ENCODE results near the gene TDRD6.

The TDRD6 gene

DNA sequence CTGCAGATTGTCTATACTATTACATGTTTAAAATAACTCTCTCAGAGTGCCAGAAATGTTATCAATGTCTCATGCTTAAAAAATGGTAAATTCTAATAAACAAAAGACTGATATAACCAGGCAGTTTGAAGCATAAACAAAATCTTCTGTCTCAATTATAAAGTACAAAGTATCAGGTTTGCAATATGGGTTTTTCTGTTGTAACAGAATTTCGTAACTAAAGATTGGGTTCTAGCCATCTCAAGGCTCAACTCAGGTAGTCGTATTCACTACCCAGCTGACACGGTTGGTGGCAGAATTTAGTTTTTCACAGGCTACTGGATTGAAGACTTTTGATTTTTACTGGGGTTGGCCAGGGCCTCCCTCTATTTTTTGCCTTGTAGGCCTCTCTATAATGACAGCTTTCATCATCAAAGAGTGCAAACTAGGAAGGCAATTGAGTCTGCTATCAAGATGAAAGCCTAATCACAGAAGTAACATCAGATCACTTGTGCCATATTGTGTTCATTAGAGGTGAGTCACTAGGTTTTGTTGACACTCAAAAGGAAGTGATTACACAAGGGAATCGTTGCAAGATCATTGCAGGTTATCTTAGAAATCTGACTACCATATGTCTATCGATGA is 38.7 kb upstream of the TDRD6 start:
- POLR2A ChIA-PET, result no interaction called here
- no peak overlapping the region for H3K4me3 ChIP-seq (ENCODE audit: low read depth, low read length)
- no peak for DNase-seq (ENCODE audit: low read depth, low spot score)
- TF ChIP-seq CTCF (IDR thresholded peaks at IDR 0.05; ENCODE audit: insufficient read depth, low read length, missing control alignments), result no peak
- CTCF ChIA-PET, result no interaction called here

DNA sequence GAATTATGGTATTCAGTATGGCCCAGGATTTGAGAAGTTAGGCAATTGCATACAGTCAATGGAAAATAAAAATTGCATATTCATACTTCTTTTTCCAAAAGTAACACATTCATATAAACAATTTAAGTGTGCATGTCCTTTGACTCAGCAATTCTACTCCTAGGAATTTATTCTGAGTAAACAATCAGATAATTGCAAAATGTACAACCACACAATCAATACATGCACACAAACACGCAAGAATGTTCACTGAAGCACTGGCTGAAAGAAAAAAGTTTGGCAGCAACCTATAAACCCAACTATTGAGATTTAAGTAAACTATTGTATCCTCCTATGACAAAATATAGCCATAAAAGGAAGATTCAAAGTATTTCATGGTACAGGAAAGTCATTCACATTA is 36.7 kb upstream of the TDRD6 start:
- no peak for DNase-seq (ENCODE audit: low read depth, low spot score)
- no peak overlapping the region for H3K4me3 ChIP-seq (ENCODE audit: low read depth, low read length)
- TF ChIP-seq CTCF (IDR thresholded peaks at IDR 0.05; ENCODE audit: insufficient read depth, low read length, missing control alignments), result no peak
- ChIA-PET CTCF (no interaction called here), POLR2A (no interaction called here)

GRCh38 chr6:46651816-46652215 is 35.9 kb upstream of the TDRD6 start:
- no peak for TF ChIP-seq CTCF (IDR thresholded peaks at IDR 0.05; ENCODE audit: insufficient read depth, low read length, missing control alignments)
- no peak overlapping the region for H3K4me3 ChIP-seq (ENCODE audit: low read depth, low read length)
- POLR2A ChIA-PET, result no interaction called here
- CTCF ChIA-PET, result no interaction called here
- DNase-seq (ENCODE audit: low read depth, low spot score), result no peak

DNA sequence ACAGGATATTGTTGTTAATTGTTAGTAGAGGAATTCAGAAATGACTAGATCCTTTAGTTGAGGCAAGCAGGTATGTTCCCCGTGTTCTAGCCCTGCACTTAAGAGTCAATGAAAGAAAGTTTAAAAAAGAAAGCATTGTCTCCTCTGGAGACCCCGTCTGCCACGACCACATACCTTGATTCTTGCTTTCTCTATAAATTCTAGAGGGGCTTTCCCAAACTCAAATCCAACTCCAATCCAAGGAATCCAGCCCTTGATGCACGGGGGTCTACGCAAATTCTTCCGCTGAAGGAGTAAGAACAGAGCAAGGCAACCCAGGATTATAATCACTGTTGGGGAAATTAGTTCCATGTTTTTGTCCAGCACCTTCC is 35.5 kb upstream of the TDRD6 start:
- CTCF ChIA-PET, result no interaction called here
- POLR2A ChIA-PET, result no interaction called here
- no peak for DNase-seq (ENCODE audit: low read depth, low spot score)
- peak overlapping the region; percentile 70 for H3K4me3 ChIP-seq (ENCODE audit: low read depth, low read length)
- TF ChIP-seq CTCF (IDR thresholded peaks at IDR 0.05; ENCODE audit: insufficient read depth, low read length, missing control alignments), result no peak

DNA sequence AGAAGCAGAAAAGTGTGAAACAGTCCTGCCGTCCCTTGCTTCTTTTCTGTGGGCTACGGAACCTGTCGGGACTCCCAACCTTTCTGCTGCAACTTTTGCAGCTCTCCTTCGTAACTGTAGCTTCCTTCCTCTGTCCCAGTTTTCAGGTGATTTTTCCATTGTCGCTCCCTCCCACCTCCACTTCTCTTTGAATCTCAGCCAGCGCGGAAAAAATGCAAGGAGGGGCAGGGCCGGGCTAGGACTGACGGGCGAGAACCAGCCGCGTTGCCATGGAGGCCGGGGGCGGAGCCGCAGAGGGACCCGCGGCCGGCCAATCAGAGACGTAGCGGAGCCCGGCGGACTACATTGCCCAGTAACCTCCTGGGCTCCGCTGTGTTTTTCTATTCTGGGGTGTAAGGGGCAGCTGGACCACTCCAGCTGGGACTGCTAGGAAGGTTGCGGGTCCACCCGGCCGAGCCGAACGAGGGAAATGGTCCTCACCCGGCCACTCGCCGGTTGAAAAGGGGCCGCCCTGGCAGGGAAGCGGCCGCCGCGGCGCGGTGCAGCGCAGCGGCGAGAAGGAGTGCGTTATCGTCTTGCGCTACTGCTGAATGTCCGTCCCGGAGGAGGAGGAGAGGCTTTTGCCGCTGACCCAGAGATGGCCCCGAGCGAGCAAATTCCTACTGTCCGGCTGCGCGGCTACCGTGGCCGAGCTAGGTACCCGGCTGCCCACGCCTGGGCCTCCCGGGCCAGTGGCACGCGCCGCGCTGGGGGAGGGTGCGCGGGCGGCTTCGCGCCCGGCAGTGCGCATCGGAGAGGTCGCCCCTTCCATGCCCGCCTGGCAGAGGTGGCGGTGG is 34.9 kb upstream of the TDRD6 start, which contains the start of the genes CYP39A1 and SLC25A27:
Gene CYP39A1 (minus strand): TSS at position 216 of the 836 bp plus-strand sequence. CDS start 236 bp downstream, outside the sequence.
Gene SLC25A27 (plus strand): TSS at position 373 of the 836 bp plus-strand sequence. CDS start 218 bp downstream, at position 591.
- POLR2A ChIA-PET, result no interaction called here
- no peak for DNase-seq (ENCODE audit: low read depth, low spot score)
- TF ChIP-seq CTCF (IDR thresholded peaks at IDR 0.05; ENCODE audit: insufficient read depth, low read length, missing control alignments), result no peak
- H3K4me3 ChIP-seq (ENCODE audit: low read depth, low read length), result peak within 1 kb of the TSS; percentile 70
- CTCF ChIA-PET, result no interaction called here

GRCh38 chr6:46653439-46654195 is 34.1 kb upstream of the TDRD6 start:
- no peak for DNase-seq (ENCODE audit: low read depth, low spot score)
- CTCF ChIA-PET, result no interaction called here
- peak overlapping the region; percentile 70 for H3K4me3 ChIP-seq (ENCODE audit: low read depth, low read length)
- TF ChIP-seq CTCF (IDR thresholded peaks at IDR 0.05; ENCODE audit: insufficient read depth, low read length, missing control alignments), result no peak
- POLR2A ChIA-PET, result no interaction called here
